HL-60/S4 treated with retinoic acid at 250 ng/mL for 4 days and 3 days (cell line): ENCODE data around the gene NOC4L.
"Not testable (repeated sequence)": the region's sequence is repeated elsewhere in the genome, so short reads cannot be mapped to it uniquely, and the experiment has no call there.

ENCODE experiments used
- in situ Hi-C: fragments of 300-500 bp; cut with MboI; formaldehyde crosslinking; loops from 2 replicates; pipeline ENCODE4 v1.7.0; 2022; ENCODE audit warnings: low sequenced_read_pairs

The NOC4L gene

DNA sequence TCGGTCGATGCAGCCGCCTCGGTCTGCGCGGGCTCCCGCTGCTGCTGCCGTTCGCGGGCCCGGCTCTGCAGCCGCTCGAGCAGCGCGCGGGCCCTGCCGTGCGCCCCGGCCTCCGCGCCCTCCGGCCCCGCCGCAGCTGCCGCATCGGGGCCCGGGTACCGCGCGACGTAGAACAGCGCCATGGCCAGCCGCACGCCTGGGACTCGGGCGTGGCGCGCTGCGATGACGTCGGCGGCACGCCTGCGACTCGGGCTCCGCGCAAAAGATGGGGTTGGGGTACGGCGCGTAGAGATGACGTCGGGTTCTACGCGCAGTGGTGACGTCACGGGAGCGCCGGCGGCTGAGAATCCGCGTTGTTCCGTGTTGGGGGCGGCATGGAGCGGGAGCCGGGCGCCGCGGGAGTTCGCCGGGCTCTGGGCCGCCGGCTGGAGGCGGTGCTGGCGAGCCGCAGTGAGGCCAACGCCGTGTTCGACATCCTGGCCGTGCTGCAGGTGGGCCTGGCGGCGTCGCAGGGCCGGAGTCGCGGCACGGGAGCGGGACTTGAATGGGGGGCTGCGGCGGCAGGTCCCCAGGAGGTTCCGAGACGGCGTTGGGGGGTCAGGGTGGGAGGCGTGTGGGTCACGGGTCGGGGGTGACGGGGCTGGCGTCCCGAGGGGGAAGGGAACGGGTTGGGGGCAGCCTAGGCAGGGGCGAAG is at the start of gene NOC4L, which contains the start of gene DDX51:
NOC4L (plus strand) TSS at position 343 of the 695 bp plus-strand sequence; CDS start at position 375, 32 bp downstream.
DDX51 (minus strand) TSS at position 205 of the 695 bp plus-strand sequence; CDS start at position 182, 23 bp downstream.
- in situ Hi-C loops, result no loop called here

DNA sequence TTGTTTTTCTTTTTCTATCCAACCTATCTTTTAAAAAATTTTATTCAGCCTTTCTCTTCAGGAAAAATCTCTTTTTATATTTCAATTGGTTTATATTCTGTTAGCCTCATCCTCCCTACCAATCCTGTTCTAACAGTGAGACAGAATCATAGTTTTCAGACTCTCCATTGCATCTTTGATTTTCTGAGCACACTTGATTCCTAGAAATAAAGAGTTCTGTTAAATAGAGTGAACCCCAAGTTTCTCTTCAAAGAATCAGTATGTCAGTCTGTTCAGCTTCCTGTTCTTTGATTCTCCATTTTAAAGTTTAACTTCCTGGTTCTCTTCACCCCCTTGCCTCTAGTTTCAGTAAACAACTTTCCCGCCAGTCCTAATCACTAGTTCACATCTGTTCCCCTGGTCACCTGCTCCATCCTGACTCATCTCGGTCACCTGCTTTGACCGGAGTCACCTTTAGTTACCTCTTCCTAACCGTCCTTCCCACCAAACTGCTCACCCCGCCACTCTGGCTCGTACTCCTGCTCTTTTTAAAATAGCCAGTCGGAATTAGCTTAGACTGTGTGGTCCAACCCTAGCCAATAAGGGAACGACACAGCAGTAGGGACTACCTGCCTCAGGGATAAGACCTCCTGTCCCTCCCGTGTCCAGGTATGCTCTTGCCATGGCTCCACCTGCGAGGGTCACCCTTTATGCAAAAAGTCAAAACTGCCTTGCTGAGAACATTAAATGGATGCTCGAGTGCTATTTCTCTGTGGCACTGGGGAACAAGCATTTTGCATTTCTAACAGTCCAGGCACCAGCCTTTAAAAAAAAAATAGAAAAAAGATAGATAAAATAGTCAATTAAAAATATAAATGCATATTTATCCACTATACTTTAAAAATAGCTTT is 48.5 kb upstream of the NOC4L start:
- in situ Hi-C loops, result no loop called here

DNA sequence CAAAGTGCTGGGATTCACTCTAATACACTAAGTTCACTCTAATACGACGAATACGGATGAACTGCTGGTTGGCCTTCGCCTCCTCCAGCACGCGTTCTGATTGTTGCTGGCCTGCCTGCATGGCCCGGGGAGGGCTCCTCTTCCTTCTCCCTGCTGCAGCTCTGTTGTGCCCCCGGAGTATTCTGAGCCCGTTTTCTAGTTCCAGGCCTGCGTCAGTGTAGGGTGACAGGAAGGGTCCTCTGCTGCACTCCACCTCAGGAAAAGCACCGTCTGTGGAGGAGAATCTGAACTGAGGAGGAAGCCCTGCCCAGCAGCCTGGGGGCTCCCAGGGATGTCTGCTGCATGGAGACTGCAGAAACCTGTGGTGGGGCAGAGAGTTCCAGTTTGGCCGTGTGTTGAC is 44.5 kb upstream of the NOC4L start:
- in situ Hi-C loops, result no loop called here

DNA sequence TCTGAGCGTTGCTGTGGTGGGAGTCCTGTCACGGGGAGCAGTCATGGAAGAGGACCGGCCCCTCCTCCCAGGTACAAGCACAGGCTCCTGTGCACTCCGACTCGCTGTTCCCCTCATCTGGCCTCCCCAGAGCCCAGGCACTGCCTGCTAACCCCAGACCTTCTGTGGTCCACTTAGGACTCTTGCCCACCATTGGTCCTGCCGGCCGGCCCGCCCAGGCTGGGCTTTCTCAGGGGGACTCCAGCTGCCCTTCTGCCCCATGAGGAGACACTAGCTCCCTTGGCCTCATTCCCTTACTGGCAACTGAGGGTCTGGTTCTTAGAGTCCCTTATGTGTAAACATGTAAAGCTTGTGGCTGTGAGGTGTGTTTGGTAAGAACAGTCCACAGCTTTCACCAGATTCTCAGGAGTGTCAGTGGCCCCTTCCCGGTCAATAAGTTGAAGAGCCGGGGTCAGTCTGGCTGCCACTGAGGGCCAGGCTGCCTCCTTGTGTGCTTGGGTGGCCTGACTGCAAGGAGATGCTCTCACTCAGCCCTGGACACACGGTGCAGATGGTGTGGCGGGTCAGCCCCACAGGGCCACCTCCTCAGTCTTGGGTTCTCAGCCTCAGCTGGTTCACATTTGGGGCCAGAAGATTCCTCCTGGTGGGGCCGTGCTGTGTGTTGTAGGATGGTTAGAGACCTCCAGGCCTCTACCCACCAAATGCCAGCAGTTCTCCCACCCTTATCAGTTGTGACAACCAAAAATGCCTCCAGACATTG is 43.8 kb upstream of the NOC4L start:
- in situ Hi-C loops, result no loop called here

DNA sequence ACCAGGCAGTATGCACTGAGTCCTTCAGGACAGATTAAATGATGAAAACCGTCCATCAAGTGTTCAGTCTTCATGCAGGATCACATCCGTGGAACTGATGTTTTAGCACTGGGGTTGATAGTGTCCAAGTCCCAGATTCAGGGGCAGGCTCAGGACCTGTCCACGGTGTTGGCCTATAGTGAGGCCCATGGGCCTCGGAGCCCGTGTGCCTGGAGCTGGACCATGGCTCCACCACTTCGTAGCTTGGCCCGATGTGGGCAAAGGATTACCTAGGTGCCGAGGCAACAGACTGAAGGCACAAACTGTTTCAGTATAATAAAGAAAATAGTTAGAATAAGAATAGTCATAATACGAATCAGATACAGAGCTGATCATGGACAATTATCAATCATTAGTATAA is 42.0 kb upstream of the NOC4L start:
- in situ Hi-C loops, result no loop called here

DNA sequence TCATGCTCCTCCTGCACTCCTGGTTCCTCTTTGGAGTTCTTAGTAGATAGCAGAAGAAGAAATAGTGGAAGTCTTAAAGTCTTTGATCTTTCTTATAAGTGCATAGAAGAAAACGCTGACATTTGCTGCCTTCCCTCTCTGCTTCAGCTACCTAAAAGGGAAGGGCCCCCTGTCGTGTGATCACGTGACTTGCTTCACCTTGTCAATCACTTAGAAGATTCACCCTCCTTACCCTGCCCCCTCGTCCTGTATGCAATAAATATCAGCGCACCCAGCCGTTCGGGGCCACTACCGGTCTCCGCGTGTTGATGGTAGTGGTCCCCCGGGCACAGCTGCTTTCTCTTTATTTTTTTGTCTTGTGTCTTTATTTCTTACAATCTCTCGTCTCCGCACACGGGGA is 41.2 kb upstream of the NOC4L start:
- in situ Hi-C loops, result not testable (repeated sequence)

DNA sequence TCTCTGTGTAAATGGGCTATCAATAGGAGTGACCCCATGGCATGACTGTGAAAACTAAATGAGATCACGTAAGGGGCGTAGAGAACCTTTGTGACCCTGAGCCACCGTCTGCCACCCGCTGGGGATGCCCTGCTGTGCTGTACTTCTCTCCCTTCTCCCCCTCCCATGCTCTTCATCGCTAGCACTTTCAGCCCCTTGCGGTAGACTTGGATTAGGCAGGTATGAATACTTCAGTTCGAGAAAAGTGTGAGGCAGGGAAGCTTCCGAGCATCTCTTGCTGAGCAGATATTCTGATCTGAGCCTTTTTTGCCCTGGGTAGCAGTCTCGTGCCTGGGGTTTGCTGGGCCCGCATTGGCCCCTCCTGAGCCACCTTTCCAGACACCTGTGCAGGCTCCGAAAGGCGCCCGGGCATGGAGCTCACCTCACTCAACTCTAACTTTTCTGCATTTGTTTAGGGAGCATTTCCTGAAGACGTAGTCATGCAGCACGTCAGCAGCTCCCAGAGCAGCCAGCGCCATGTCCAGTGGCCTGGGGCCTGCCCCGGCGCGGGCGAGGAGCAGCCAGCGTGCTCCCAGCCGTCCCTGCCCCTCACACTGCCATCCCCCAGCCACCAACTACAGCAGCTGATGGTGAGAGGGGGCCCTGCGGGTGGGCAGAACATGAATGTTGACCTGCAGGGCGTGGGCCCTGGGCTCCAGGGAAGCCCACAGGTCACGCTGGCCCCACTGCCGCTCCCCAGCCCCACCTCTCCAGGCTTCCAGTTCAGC is 40.5 kb upstream of the NOC4L start:
- in situ Hi-C loops, result no loop called here

DNA sequence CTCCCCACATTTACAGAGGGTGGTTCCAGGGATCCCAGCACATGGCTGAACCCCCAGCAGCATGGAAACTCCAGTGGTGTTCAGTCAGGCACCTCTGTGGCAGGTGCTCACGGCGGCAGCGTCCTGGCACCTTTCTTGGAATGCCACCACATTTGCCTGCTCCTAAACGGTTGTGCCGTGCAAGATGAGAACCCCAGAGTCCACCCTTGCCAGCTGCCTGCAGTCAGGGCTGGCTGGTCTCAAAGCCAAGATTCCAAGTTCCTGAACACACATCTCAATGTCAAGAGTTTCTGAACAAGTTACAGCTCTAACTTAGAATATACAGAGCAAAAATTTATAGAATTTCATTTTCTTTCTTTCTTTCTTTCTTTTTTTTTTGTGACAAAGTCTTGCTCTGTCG is 38.8 kb upstream of the NOC4L start:
- in situ Hi-C loops, result no loop called here

DNA sequence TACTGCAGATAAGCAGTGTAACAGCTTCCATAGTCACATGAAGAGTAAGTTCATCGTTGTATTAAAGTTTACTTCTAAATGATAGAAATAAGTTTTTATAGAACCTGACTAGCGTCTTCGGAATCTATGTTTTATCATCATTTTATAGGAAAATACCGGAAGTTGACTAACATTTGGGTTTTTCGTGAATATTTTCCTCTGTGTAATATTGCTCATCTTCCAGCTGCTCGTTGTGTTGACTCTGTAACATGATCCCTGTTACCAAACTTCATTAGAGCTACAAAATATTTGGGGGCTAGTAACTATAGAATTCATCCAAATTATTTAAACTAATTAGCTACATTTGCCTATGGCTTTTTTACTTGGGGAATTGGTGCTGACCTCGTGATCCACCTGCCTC is 37.3 kb upstream of the NOC4L start:
- in situ Hi-C loops, result no loop called here

DNA sequence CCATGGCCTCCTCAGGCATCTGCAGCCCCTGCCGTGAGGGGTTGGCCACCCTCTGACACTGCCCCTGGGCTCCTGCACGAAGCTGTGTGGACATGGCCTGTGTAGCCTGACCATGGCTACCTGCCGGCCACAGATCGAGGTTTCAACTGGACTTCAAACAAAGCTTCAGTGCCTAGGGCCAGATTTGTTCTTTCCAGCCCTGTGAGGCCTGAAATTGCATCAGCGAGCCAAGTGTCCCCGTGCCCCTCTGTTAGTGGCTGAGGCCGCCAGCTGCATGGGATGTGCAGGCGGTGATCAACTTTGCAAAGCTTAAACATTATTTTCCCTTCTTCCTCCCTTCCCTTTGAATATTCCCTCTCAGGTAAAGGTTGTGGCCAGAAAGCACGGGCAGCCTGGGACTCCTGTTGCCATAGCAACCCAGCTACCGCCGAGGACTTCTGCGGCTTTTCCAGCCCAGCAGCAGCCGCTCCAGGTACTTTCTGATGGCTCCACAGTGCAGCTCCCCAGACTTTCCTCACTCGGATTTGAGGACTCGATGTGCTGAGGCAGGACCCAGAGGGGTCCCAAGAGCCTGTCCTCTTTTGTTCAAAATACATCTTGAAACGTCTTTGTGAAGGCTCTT is 35.9 kb upstream of the NOC4L start:
- in situ Hi-C loops, result no loop called here

DNA sequence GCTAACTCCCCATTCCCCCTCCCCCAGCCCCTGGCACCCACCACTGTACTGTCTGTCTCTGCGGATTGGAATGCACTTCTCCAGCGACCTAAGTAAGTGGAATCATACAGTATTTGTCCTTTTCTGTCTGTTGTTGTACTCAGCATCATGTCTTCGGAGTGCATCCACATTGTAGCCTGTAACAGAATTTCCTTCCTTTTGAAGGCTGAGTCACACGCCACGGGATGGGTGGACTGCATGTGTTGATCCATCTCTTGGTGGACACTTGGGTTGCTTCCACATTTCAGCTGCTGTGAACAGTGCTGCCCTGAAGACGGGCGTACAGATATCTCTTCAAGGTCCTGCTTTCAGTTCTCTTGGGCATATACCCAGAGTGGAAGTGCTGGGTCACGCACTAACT is 34.5 kb upstream of the NOC4L start:
- in situ Hi-C loops, result no loop called here

DNA sequence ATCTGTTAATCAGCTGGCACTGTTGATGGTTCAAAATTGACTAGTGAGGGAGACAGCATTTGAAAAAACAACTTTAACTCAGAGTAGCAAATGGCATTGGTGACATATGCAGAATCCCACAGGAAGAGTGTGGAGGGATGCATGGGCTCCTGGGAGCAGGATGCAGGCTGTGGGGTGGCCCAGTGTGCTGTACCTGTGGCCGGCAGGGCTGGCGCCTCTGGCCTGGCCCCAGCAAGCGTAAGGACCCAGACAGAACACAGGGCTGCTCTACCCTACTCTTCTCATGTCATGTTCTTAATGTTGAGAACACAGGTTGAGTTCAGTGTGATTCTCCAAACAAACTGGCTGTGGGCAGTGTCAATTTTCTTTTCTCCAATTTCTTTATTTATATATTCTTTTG is 33.6 kb upstream of the NOC4L start:
- in situ Hi-C loops, result no loop called here

DNA sequence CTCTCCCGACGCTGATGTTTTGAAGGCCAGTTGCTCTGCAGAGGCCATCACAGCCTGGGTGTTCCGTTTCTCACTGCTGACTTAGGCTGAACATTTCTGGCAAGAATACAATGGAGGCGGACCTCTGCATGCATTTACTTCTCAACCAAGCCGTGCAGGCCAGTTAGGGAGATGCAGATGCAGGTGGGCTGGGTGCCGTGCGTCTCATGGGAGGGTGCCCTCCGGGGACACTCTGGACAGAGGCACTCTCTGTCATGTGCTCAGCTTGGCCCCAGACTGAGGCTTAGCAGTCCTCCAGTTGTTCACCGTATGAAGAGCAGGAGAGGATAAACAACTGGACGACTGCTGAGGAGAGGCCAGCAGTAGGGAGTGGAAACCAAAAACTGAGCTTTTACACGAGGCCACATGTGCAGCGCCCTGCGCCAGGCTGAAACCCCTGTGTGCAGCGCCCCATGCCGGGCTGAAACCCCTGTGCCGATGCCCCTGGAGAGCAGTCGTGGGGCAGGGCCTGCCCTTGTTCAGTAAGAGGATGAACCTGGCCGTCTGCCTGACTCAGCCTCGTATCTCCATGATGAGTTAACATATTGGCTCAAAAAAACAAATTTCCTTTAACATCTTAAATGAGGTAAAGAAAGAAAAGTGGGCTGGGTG is 32.5 kb upstream of the NOC4L start:
- in situ Hi-C loops, result no loop called here

DNA sequence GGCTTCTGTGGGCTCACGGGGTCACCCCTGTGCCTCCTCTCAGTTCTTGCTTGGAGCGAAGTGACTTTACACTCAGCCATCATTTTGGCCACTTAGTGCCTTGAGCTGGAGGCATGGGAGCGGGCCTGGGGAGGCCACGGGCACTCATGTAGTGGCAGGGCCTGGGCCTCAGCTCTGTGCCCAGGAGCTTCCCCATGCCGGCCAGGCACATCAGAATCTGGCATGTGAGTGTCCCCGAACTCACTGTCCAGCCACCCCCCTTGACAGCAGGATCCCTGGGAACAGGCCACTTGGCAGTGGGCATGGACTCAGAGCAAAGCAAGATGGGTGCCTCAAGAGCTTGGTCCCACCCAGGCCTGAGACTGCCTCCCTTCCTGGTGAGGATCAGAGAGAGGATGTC is 29.6 kb upstream of the NOC4L start:
- in situ Hi-C loops, result no loop called here

DNA sequence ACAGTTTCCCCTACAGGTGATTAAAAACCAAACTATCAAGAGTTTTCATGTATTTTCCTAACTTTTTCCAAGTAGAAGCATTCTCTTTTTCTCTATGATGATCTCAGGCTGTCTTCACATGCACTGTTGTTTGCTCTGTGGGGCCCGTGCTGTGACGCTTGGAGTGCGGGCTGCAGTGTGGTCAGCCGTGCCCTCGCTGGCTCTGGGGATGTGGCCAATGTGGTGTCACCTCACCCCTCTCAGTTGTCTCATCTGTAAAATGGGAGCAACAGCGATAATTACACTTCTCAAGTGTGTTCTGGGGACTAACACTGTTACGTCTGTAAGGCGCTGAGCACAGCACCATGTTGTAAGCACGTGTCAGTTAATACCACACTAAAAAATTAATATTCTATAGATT is 28.8 kb upstream of the NOC4L start:
- in situ Hi-C loops, result no loop called here

DNA sequence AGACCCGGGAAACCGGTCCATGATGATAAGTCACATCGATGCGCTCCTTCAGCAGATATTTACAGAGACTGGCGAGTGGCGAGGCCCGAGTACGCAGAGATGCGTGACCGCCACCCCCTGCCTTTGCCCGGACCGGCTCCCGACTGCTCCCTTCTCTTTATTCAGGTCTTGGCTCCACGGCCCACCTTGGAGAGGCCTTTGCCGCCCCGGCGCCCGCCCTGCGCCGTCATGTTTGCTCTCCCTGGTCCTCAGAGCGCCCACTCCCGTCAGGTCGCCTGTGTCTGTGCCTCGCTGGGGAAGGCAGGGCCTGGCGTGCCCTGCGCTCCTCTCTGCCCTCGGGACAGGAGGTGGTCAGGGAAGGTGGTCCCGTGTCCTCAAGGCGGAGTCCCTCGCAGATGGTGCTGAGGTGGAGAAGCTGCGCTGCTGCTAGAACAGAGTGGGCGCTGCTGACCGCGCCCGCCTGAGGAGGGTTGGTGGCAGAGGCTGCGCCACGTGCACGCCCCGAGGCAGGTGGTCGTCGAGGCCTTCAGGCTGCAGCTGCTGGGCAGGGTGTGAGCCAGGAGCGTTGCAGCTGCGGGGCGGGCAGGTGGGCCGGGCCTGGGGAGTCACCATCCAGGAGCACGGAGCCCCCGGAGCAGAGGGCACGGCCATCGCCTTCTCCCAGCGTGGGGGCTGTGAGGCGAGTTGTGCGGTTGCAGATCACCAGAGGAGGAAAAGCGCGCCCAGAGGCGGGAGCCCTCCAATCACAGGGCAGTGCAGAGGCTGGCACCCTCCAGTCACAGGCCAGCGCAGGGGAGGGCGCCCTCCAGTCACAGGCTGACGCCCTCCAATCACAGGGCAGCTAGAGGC is 27.3 kb upstream of the NOC4L start:
- in situ Hi-C loops, result no loop called here

DNA sequence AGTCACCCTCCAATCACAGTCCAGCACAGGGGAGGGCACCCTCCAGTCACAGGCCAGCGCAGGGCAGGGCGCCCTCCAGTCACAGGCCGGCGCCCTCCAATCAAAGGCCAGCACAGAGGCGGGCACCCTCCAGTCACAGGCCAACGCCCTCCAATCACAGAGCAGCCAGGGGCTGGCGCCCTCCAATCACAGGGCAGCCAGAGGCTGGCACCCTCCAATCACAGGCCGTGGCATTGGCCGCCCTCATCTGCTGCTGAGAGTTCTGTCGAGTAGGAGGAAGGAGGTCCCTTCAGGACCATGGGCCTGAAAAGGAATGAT is 26.7 kb upstream of the NOC4L start:
- in situ Hi-C loops, result no loop called here

DNA sequence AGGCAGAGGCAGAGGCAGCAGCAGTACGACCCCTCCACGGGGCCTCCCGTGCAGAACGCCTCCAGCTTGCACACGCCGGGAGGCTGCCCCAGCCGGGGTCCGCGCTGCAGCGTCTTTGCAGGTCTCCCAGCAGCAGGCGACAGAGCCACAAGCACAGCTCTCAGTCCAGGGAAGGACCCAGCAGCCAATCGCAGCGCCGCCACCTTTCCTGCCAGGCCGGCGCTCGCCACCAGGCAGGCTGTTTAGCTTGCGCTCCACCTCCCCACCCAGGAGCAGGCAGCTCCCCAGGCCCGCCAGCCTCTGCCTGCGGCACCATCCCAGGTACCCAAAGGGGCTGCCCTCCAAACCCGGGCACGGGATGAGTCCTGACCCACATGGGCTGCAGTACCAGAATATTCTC is 25.4 kb upstream of the NOC4L start:
- in situ Hi-C loops, result no loop called here

DNA sequence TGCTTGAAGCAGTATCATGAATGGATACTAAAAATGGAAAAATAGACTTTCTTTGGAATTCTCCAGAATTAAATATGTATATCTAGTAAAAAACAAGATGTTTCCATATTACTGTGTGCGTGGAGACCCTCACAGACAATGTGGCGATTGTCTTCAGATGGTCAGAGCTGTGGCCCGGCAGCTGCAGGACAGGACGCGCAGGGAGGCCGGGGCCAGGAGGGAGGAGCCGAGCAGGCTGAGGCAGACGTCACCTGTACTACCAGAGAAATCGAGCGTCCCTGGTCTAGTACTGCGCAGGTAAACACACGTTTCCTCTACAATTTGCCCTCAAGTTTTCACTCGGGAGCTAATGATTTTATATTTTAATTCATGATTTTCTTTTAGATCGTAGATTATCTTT is 23.0 kb upstream of the NOC4L start:
- in situ Hi-C loops, result no loop called here
